ENCODE measurements around the gene SLC4A1AP.
"Not testable (repeated sequence)": the region's sequence is repeated elsewhere in the genome, so short reads cannot be mapped to it uniquely, and the experiment has no call there.

The SLC4A1AP gene

GRCh38 chr2:27663285-27664153 lies at the start of gene SLC4A1AP, which contains the start of gene SUPT7L:
SLC4A1AP (plus strand) TSS chr2:27663889; CDS start chr2:27663915, 26 bp downstream.
SUPT7L (minus strand) TSS chr2:27663614; CDS start chr2:27662192, 1,422 bp downstream.
- peak; percentile 92 for DNase-seq
- in situ Hi-C loops (cut with MboI; ENCODE audit: low pct_unique_long_range_greater_than_20kb, low sequenced_read_pairs): no loop called here

GRCh38 chr2:27613985-27614384 lies 49.7 kb upstream of the SLC4A1AP start:
- in situ Hi-C loops (cut with MboI; ENCODE audit: low pct_unique_long_range_greater_than_20kb, low sequenced_read_pairs): no loop called here
- no peak for DNase-seq

- DNase-seq: no peak
- in situ Hi-C loops (cut with MboI; ENCODE audit: low pct_unique_long_range_greater_than_20kb, low sequenced_read_pairs): no loop called here
Observed at GRCh38 chr2:27615316-27615715, 48.4 kb upstream of the SLC4A1AP start.

- in situ Hi-C loops (cut with MboI; ENCODE audit: low pct_unique_long_range_greater_than_20kb, low sequenced_read_pairs): no loop called here
- DNase-seq: no peak
Observed at GRCh38 chr2:27621524-27621923, 42.2 kb upstream of the SLC4A1AP start.

- in situ Hi-C loops (cut with MboI; ENCODE audit: low pct_unique_long_range_greater_than_20kb, low sequenced_read_pairs): no loop called here
- no peak for DNase-seq
Observed at GRCh38 chr2:27622921-27623384, 40.7 kb upstream of the SLC4A1AP start.

- no peak for DNase-seq
- in situ Hi-C loops (cut with MboI; ENCODE audit: low pct_unique_long_range_greater_than_20kb, low sequenced_read_pairs): no loop called here
Observed at GRCh38 chr2:27624943-27625342, 38.7 kb upstream of the SLC4A1AP start.

GRCh38 chr2:27626323-27626722 lies 37.4 kb upstream of the SLC4A1AP start:
- DNase-seq; in situ Hi-C loops (cut with MboI; ENCODE audit: low pct_unique_long_range_greater_than_20kb, low sequenced_read_pairs): not testable (repeated sequence)

- in situ Hi-C loops (cut with MboI; ENCODE audit: low pct_unique_long_range_greater_than_20kb, low sequenced_read_pairs): not testable (repeated sequence)
- peak; percentile 70 for DNase-seq
Observed at GRCh38 chr2:27626921-27627320, 36.8 kb upstream of the SLC4A1AP start.

- in situ Hi-C loops (cut with MboI; ENCODE audit: low pct_unique_long_range_greater_than_20kb, low sequenced_read_pairs): no loop called here
- DNase-seq: peak; percentile 18
Observed at GRCh38 chr2:27627963-27628766, 35.5 kb upstream of the SLC4A1AP start.

GRCh38 chr2:27628767-27629709 lies 34.7 kb upstream of the SLC4A1AP start, which contains the start of the genes CCDC121 and GPN1:
CCDC121 (minus strand) TSS chr2:27629012; CDS start chr2:27627799, 1,213 bp downstream.
GPN1 (plus strand) TSS chr2:27629050; CDS start chr2:27629059, 9 bp downstream.
- in situ Hi-C loops (cut with MboI; ENCODE audit: low pct_unique_long_range_greater_than_20kb, low sequenced_read_pairs): no loop called here
- DNase-seq: peak; percentile 96

GRCh38 chr2:27630257-27630656 lies 33.4 kb upstream of the SLC4A1AP start:
- DNase-seq; in situ Hi-C loops (cut with MboI; ENCODE audit: low pct_unique_long_range_greater_than_20kb, low sequenced_read_pairs): not testable (repeated sequence)

GRCh38 chr2:27634291-27634690 lies 29.4 kb upstream of the SLC4A1AP start:
- in situ Hi-C loops (cut with MboI; ENCODE audit: low pct_unique_long_range_greater_than_20kb, low sequenced_read_pairs): no loop called here
- DNase-seq: no peak

- in situ Hi-C loops (cut with MboI; ENCODE audit: low pct_unique_long_range_greater_than_20kb, low sequenced_read_pairs): no loop called here
- DNase-seq: no peak
Observed at GRCh38 chr2:27636766-27637165, 26.9 kb upstream of the SLC4A1AP start.

GRCh38 chr2:27638037-27638637 lies 25.6 kb upstream of the SLC4A1AP start:
- in situ Hi-C loops (cut with MboI; ENCODE audit: low pct_unique_long_range_greater_than_20kb, low sequenced_read_pairs): no loop called here
- DNase-seq: no peak

- in situ Hi-C loops (cut with MboI; ENCODE audit: low pct_unique_long_range_greater_than_20kb, low sequenced_read_pairs): no loop called here
Observed at GRCh38 chr2:27638709-27639108, 25.0 kb upstream of the SLC4A1AP start.

GRCh38 chr2:27640722-27641245 lies 22.9 kb upstream of the SLC4A1AP start:
- DNase-seq: no peak
- in situ Hi-C loops (cut with MboI; ENCODE audit: low pct_unique_long_range_greater_than_20kb, low sequenced_read_pairs): no loop called here

More at GRCh38 chr2:27638709-27639108, 25.0 kb upstream of the SLC4A1AP start:
- DNase-seq: no peak

- no peak for DNase-seq
- in situ Hi-C loops (cut with MboI; ENCODE audit: low pct_unique_long_range_greater_than_20kb, low sequenced_read_pairs): no loop called here
Observed at GRCh38 chr2:27645197-27645596, 18.5 kb upstream of the SLC4A1AP start.

GRCh38 chr2:27647289-27647688 lies 16.4 kb upstream of the SLC4A1AP start:
- no peak for DNase-seq
- in situ Hi-C loops (cut with MboI; ENCODE audit: low pct_unique_long_range_greater_than_20kb, low sequenced_read_pairs): no loop called here

Data from KBM-7 (cell line).